NT2/D1 (cell line): ENCODE data around the gene PRRC2A.

Experiments
- SUZ12 ChIP-seq: IDR thresholded peaks from 2 replicates; pipeline ENCODE4 v1.6.1; 2011; ENCODE audit not compliant: insufficient read length, insufficient read depth; ENCODE audit errors: extremely low read depth
- ZNF274 ChIP-seq: IDR thresholded peaks from 2 replicates; pipeline ENCODE4 v1.6.1; 2011; ENCODE audit warnings: mild to moderate bottlenecking, low read depth, low read length

- TF ChIP-seq ZNF274 (no peak), SUZ12 (no peak)
Observed at GRCh38 chr6:31677955-31678354, 57.4 kb downstream of the PRRC2A start.
